ENCODE measurements around the gene SAPCD2.
"Not testable (repeated sequence)": the region's sequence is repeated elsewhere in the genome, so short reads cannot be mapped to it uniquely, and the experiment has no call there.

Gene SAPCD2

DNA sequence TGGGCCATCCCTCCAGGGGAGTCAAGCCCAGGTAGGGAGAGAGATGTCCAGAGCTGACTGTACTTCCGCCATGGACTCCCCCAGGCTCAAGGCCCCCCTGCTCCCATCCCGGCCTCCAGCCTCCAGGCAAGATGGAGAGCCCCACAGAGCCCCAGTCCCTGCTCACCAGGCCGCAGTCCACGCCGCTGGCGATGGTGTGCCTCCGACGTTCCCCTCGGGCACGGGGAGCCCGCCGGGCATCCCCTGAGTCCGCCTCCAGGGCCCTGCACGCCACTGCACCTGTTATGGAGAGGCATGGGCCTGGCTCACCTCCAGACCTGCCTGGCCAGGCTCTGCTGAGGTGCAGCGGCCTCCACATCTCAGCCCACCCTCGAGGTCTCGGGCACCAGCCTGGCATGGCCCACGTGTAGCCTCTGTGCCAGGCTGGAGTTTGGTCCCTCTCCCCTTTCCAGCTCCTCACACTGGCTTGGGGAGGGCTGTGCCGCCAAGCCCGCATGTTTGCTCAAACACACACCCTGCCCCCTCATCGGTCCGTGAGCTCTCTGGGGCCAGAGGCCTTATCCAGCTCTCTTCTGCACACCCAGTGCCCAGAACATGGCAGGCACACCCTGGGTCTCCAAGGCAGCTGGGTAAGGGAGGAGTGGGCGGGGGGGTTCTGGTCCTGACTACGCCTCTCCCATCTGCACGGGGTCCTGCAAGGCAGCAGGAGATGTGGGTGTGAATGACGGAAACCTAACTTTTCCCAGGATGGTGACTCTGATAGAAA is 4.1 kb downstream of the SAPCD2 start:
- H3K27ac Mint-ChIP-seq, result no peak overlapping the region
- H3K9me3 Mint-ChIP-seq (ENCODE audit: low read depth), result no peaks in the 10 kb centered on the region
- H3K4me3 Mint-ChIP-seq, result no peak overlapping the region
- no peaks in the 10 kb centered on the region for H3K36me3 Mint-ChIP-seq
- no peaks in the 10 kb centered on the region for H3K27me3 Mint-ChIP-seq
- peaks cover 9% of the 10 kb centered on the region for H3K4me1 Mint-ChIP-seq (ENCODE audit: low read depth)

DNA sequence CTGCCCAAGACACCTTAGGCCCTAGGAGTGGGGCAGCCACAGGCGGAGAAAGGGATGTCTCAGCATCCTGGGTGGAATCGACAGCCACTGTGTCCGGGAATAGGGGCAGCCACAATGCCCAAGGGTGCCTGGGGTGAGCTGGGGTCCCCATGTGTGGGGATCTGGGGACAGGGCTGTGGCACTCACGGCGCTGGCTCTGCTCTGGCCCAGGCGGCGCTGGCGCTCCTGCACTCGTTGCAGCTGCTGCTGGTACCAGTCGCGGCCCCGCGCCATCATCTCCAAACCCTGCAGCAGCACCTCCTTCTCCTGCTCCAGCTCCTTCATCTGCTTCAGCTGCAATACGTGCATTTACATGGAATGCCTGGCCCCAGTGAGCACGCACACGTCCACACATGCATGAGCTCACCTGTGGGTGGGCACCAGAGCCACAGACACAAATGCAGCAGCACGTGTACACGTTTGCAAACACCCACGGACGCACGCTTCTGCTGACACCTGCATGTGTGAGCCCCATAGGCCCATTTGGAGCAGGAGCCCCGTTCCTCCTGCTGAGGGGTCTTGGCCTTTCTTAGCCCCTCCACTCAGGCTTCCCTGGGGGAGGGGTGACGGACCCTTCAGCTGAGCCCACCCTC is 4.9 kb downstream of the SAPCD2 start:
- Mint-ChIP-seq H3K27ac (no peak overlapping the region), H3K4me3 (no peak overlapping the region), H3K4me1 (ENCODE audit: low read depth) (peaks cover 4% of the 10 kb centered on the region), H3K27me3 (no peaks in the 10 kb centered on the region), H3K9me3 (ENCODE audit: low read depth) (no peaks in the 10 kb centered on the region), H3K36me3 (no peaks in the 10 kb centered on the region)

DNA sequence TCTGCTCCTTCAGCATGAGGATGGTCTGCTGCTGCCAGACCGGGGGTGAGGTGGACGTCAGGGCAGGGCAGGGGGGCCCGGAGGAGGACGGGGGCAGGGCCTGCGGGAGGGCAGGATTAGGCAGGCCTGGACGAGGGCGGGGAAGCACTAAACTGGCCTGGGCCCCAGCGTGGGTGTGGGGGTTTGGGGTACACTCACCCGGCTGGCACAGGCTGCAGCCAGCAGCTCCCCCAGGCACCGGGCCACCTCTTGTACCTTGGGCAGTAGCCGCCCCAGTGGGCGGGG is 5.5 kb downstream of the SAPCD2 start:
- Mint-ChIP-seq H3K27me3 (no peaks in the 10 kb centered on the region), H3K9me3 (ENCODE audit: low read depth) (no peaks in the 10 kb centered on the region), H3K4me3 (no peak overlapping the region), H3K4me1 (ENCODE audit: low read depth) (peaks cover 4% of the 10 kb centered on the region), H3K36me3 (no peaks in the 10 kb centered on the region), H3K27ac (no peak overlapping the region)

DNA sequence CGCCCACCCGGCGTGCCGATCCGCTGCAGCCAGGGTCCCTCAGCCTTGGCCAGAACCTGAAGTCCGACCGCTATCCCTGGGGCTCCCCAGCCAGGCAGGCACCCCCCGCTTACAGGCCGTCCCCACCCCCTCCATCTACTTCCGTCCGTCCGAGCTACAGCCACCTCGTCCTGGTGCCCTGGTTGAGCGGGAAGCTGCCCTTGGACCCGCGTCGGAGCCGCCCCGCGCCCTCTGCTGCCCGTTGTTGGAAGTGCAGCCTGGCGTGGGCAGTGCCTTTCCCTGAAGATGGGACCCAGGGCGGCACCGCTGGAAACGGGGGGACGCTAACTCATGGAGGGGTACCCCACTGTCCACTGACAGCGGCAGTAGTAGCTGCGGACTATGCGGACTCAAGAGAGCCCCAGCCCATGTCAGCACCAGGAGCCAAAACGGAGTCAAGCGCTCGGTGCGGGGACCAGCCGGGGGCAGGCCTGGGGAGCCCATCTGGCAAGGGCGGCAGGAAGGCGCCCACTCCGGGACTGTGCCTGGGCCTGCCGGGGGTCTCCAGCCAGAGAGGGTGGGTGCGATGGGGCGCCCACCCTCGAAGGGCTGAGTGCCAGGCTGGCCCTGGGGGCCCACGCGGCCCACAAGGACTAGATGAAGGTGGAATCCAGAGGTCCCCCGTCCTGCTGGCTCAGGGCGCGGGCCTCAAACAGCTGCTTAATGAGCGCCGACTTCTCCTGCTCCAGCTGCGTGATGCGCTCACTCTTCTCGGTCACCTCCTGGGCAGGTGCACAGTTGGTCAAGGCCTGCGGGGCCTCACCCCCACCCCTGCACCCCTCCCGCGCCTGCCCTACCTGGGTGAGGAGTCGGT is 6.1 kb downstream of the SAPCD2 start:
- Mint-ChIP-seq H3K36me3 (no peaks in the 10 kb centered on the region), H3K9me3 (ENCODE audit: low read depth) (no peaks in the 10 kb centered on the region), H3K4me3 (no peak overlapping the region), H3K27ac (no peak overlapping the region), H3K4me1 (ENCODE audit: low read depth) (peaks cover 4% of the 10 kb centered on the region), H3K27me3 (no peaks in the 10 kb centered on the region)

DNA sequence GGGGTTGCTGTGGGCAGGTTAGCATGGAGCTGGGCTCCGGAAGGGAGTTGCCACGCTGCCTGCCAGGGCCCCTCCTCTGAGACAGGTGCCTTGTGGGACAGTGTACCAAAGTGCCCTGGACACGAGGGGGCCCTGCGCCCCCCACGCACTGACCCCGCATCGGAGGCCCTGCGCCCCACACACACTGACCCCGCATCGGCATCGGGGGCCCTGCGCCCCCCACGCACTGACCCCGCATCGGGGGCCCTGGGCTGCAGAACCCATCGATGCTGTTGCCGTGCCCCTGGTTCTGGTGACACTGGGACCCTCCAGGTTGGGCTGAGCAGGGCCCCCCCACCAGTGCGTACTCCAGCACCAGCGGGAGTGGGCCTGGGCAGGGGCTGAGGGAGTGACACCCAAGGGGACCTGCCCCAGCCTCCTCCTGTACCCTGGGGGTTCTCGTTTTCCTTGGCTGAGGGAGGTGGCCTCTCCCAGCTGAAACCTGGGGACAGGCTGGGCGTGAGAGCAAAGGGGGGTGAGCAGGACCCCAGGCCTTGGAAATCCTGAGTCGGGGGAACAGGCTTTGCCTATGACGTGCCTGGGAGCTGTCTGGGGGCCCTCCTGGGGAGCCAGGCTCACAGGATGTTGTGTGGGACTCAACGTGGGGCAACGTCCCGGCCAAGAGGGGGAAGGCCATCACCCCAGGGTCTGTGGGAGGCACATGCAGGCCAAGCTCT is 6.9 kb downstream of the SAPCD2 start:
- H3K36me3 Mint-ChIP-seq, result no peaks in the 10 kb centered on the region
- no peak overlapping the region for H3K27ac Mint-ChIP-seq
- no peaks in the 10 kb centered on the region for H3K9me3 Mint-ChIP-seq (ENCODE audit: low read depth)
- peaks cover 4% of the 10 kb centered on the region for H3K4me1 Mint-ChIP-seq (ENCODE audit: low read depth)
- no peak overlapping the region for H3K4me3 Mint-ChIP-seq
- H3K27me3 Mint-ChIP-seq, result no peaks in the 10 kb centered on the region

DNA sequence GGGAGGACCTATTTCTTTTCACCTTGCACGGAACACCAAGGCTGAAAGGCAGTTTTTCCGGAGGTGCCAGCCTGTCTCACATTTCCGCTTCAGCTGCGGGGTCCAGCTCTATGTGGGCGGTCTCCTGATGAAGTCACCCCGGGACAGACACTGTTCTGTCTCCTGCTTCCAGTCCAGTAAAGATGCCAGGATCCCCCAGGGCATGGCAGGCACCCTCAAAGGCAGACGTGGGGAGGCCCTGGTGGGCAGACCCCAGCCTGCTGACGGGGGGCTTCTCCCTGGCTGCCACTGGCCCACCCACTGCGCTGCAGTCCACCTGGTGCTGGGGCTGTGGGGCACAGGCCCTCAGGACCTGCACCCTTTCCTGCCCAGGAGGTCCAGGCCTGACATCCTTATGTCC is 7.6 kb downstream of the SAPCD2 start:
- not testable (repeated sequence) for H3K27ac Mint-ChIP-seq; H3K4me3 Mint-ChIP-seq; H3K4me1 Mint-ChIP-seq (ENCODE audit: low read depth); H3K36me3 Mint-ChIP-seq; H3K9me3 Mint-ChIP-seq (ENCODE audit: low read depth); H3K27me3 Mint-ChIP-seq

DNA sequence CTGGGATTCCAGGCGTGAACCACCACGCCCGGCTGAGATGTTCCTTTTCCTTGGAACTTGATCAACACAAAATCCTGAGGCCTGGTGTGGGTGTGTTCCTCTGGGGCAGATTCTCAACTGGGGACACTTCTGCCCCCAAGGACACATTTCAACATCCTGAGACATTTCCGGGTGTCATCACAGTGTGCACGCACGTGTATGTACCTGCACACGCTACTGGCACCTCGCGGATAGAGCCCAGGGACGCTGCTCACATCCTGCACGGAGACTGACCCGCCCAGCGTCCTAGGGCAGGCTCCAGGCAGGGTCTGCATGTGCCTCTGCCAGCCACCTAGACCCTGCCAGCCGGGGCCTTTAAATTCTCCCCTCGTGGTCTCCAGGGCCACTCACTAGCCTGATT is 8.0 kb downstream of the SAPCD2 start:
- H3K27me3 Mint-ChIP-seq, result no peaks in the 10 kb centered on the region
- H3K4me1 Mint-ChIP-seq (ENCODE audit: low read depth), result no peaks in the 10 kb centered on the region
- H3K4me3 Mint-ChIP-seq, result no peak overlapping the region
- H3K36me3 Mint-ChIP-seq, result no peaks in the 10 kb centered on the region
- H3K9me3 Mint-ChIP-seq (ENCODE audit: low read depth), result no peaks in the 10 kb centered on the region
- H3K27ac Mint-ChIP-seq, result no peak overlapping the region

DNA sequence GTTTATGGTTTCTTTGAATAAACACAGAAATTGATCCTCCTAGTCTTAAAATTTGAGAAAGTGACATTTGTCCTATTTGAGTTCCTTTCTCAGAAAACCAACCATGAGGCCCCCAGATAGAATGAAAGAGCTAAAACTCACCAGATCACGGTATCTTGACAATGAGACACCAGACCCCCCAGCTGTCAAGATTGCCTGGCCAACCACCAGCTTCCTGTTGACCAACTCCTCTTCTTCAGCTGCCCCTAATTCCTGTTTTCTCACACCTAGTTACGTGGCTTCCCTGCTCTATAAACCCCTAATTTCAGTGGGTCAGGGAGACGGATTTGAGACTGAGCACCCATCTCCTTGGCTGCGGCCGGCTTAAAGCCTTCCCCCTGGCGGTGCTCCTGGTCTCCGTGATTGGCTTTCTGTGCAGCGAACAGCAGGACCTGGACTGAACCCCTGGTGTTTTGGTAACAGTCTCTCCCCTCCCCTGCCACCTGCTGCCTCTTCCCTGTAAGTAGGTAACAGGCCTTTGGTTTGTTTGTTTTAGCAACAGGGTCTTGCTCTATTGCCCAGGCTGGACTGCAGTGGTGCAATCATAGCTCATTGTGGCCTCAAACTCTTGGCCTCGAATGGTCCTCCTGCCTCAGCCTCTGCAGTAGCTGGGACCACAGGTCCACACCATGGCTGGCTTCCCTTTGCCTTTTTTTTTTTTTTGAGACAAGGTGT is 11.7 kb downstream of the SAPCD2 start:
- no peaks in the 10 kb centered on the region for H3K4me1 Mint-ChIP-seq (ENCODE audit: low read depth)
- no peaks in the 10 kb centered on the region for H3K9me3 Mint-ChIP-seq (ENCODE audit: low read depth)
- H3K36me3 Mint-ChIP-seq, result no peaks in the 10 kb centered on the region
- no peaks in the 10 kb centered on the region for H3K27me3 Mint-ChIP-seq
- H3K4me3 Mint-ChIP-seq, result no peak overlapping the region
- no peak overlapping the region for H3K27ac Mint-ChIP-seq

DNA sequence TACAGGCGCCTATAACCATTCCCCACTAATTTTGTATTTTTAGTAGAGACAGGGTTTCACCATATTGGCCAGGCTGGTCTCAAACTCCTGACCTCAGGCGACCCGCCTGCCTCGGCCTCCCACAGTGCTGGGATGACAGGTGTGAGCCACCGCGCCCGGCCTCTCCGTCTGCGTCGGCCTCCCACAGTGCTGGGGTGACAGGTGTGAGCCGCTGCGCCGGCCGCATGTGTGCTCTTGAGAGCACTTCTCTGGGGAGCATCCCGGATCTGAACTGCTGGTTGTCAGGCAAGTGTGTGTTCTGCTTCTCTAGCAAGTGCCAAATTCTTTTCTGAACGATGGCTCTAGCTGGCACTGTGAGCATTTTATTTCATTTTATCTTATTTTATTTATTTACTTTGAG is 12.8 kb downstream of the SAPCD2 start:
- Mint-ChIP-seq H3K4me1 (ENCODE audit: low read depth) (no peaks in the 10 kb centered on the region), H3K9me3 (ENCODE audit: low read depth) (no peaks in the 10 kb centered on the region), H3K36me3 (no peaks in the 10 kb centered on the region), H3K27ac (no peak overlapping the region), H3K4me3 (no peak overlapping the region), H3K27me3 (peaks cover 2% of the 10 kb centered on the region)

DNA sequence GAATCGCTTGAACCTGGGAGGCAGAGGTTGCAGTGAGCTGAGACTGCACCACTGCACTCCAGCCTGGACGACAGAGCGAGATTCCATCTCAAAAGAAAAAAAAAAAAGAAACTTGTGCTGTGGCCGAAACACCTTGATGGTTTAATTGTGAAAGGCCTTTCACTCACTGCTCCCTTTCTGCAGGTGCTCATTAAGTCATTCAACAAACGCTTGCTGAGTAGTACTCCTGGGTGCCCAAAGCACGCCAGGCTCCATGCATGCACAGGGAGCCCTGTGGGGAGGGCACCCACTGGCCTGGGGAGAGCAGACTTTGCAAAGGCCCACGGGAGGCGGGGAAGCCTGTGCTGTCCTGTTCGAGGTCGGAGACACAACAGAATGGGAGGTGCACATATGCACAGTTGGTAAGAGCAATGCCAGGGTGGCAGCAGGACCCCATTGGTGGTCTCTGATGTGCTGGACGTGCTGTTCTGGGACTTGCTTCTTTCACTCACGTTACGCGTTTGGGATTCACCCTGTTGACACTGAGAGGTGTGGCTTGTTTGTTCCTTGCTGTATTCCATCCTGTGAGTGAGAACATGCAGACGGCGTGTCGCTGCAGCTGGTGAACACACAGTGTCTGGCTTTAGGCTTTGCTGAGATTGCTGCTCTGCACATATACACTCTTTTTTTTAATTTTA is 13.5 kb downstream of the SAPCD2 start:
- Mint-ChIP-seq H3K27me3 (peaks cover 2% of the 10 kb centered on the region), H3K9me3 (ENCODE audit: low read depth) (no peaks in the 10 kb centered on the region)

DNA sequence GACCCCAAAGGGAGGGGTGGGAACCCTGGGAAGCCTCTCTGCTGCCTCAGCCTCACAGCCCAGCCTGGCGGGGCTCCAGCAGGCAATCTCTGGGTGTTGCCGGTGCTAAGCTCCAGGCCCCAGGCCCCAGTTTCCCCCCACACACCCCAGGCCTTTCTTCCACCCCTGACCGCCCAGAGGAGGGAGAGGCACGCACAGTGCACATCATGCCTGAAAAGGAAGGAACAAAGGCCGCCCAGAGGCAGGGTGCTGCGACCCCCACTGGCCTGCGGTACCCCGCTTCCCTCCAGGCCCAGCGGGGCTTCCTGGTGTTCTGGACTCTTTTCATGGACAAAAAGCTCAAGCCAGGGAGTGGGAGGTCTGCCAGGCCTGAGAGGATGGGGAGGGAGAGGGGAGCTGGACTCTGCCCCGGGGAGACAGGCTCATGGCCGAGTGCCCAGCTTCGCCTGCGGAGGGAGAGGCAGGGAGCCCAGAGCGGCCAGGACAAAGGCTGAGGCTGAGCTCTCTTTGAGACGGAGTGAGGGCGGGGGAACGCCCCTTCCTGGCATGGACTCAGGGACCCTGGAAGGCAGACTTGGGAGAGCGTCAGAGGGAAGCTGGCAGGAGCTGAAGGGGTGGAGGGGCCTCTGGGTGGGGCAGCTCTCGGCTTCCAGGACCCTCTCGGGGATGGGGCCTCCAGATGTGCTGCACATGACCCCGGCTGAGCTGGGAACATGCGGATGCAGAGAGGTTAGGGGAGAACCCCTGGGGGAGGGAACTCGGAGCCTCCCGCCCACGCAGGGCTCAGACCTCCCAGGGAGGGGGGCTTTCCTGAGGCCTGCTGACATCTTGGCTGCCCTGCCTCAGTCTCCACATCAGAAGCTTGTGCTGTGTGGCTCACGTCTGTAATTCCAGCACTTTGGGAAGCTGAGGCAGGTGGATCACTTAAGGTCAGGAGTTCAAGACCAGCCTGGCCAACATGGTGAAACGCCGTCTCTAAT is 14.7 kb downstream of the SAPCD2 start:
- no peak overlapping the region for H3K4me3 Mint-ChIP-seq
- H3K36me3 Mint-ChIP-seq, result no peaks in the 10 kb centered on the region
- peaks cover 2% of the 10 kb centered on the region for H3K27me3 Mint-ChIP-seq
- H3K27ac Mint-ChIP-seq, result no peak overlapping the region
- no peaks in the 10 kb centered on the region for H3K9me3 Mint-ChIP-seq (ENCODE audit: low read depth)
- no peaks in the 10 kb centered on the region for H3K4me1 Mint-ChIP-seq (ENCODE audit: low read depth)

More for the DNA sequence above, 13.5 kb downstream of the SAPCD2 start:
- no peak overlapping the region for H3K27ac Mint-ChIP-seq
- no peaks in the 10 kb centered on the region for H3K36me3 Mint-ChIP-seq
- H3K4me1 Mint-ChIP-seq (ENCODE audit: low read depth), result no peaks in the 10 kb centered on the region
- H3K4me3 Mint-ChIP-seq, result no peak overlapping the region

DNA sequence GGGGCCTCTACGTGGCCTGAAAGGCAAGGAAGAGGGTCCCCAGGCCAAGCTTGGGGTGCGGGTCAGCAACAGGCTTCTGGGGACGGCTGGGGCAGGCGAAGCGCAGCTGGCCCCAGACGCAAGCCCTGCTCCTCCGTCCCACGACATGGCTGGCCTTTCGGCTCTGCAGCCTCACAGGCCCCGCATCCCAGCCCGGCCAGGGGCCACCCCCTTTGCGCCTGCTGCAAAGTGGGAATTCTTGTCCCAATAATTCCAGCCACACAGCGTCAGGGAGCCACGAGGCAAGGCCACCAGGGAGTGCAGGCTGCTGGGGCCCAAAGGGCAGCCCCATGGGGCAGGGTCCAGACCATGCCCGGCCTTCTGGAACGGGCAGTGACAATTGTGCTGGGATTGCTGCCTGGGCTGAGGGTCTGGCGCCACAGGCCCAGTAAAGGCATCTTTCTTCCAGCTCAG is 15.4 kb downstream of the SAPCD2 start:
- Mint-ChIP-seq H3K27me3 (peaks cover 2% of the 10 kb centered on the region), H3K36me3 (no peaks in the 10 kb centered on the region), H3K9me3 (ENCODE audit: low read depth) (no peaks in the 10 kb centered on the region), H3K27ac (no peak overlapping the region), H3K4me3 (no peak overlapping the region), H3K4me1 (ENCODE audit: low read depth) (no peaks in the 10 kb centered on the region)

Measured in activated naive CD8-positive, alpha-beta T cell (primary cell).